Caco-2 (cell line): ENCODE data around the gene UBE2V1. TPM values are rescaled to one million over a fixed set of nuclear protein-coding genes. Genes with fewer than 3 reads are reported as not detected.

ENCODE experiments used
- BruUV-seq: library from RNA; stranded (reverse); fragments of 400-500 nt; replicated peaks from 2 replicates; lab custom pipeline; 2021; lab: Mats Ljungman, UMichigan
- CTCF ChIA-PET: fragments of 300-600 bp; sonication (Branson Sonifier 250); formaldehyde crosslinking; loops from one replicate; lab custom pipeline; 2022; ENCODE audit warnings: antibody characterized with exemption; lab: Charles Lee
- POLR2A ChIA-PET: fragments of 300-600 bp; sonication (Branson Sonifier 250); formaldehyde crosslinking; loops from one replicate; lab custom pipeline; 2022; ENCODE audit warnings: antibody characterized with exemption; lab: Charles Lee
- DNase-seq, 2 experiments: peaks; one replicate each; pipeline versions ENCODE4 v3.0.0 to v3.0.0-alpha.2; 2020 to 2022
- H3K27me3 ChIP-seq: replicated peaks from 2 replicates; pipeline ENCODE4 v1.6.0; 2011; ENCODE audit warnings: low read length; ENCODE audit not compliant: control insufficient read depth, insufficient read depth
- H3K36me3 ChIP-seq: 2 replicates; pipeline ENCODE4 v1.5.1; 2011; ENCODE audit warnings: low read length; ENCODE audit not compliant: control insufficient read depth, insufficient read depth
- H3K4me1 ChIP-seq: fragments of 250-450 bp; sonication (Bioruptor Pico); 2 replicates; pipeline ENCODE4 v1.5.1; 2020; ENCODE audit warnings: mild to moderate bottlenecking
- H3K4me3 ChIP-seq: 2 replicates; pipeline ENCODE4 v1.5.1; 2011; ENCODE audit warnings: low read depth, mild to moderate bottlenecking, control low read depth, low read length
- H3K9me3 ChIP-seq: fragments of 250-450 bp; sonication (Bioruptor Pico); 2 replicates; pipeline ENCODE4 v1.5.1; 2020; ENCODE audit warnings: mild to moderate bottlenecking, moderate library complexity
- H3K27ac Mint-ChIP-seq: one replicate; pipeline ENCODE4 v1.8.0; 2022; ENCODE audit warnings: mixed read lengths; ENCODE audit not compliant: unreplicated experiment
- H3K27me3 Mint-ChIP-seq: one replicate; pipeline ENCODE4 v1.8.0; 2022; ENCODE audit warnings: mixed read lengths; ENCODE audit not compliant: insufficient read depth, unreplicated experiment
- H3K36me3 Mint-ChIP-seq: one replicate; pipeline ENCODE4 v1.8.0; 2022; ENCODE audit warnings: mild to moderate bottlenecking, mixed read lengths; ENCODE audit not compliant: insufficient read depth, unreplicated experiment
- H3K4me1 Mint-ChIP-seq: one replicate; pipeline ENCODE4 v1.8.0; 2022; ENCODE audit warnings: low read depth, mixed read lengths; ENCODE audit not compliant: unreplicated experiment
- H3K4me3 Mint-ChIP-seq: one replicate; pipeline ENCODE4 v1.8.0; 2022; ENCODE audit warnings: mild to moderate bottlenecking, moderate library complexity, mixed read lengths; ENCODE audit not compliant: unreplicated experiment
- H3K9me3 Mint-ChIP-seq: one replicate; pipeline ENCODE4 v1.8.0; 2022; ENCODE audit warnings: mixed read lengths; ENCODE audit not compliant: unreplicated experiment
- CTCF ChIP-seq, 2 experiments: fragments of 200-600 bp in 1 of 2; IDR thresholded peaks; 1 replicate in 1 of 2; 2 replicates in 1 of 2; pipeline versions ENCODE4 v1.5.1 to v1.8.0; 2011 to 2022; ENCODE audit warnings: antibody characterized with exemption in 1 of 2, control low read depth in 1 of 2, inconsistent platforms in 1 of 2, low read depth in 1 of 2, low read length in 1 of 2, mild to moderate bottlenecking in 1 of 2, moderate library complexity in 1 of 2; ENCODE audit not compliant: insufficient read depth in 1 of 2, severe bottlenecking in 1 of 2, unreplicated experiment in 1 of 2
- intact Hi-C: fragments of 100-400 bp; cut with micrococcal nuclease; formaldehyde crosslinking; loops from one replicate; pipeline ENCODE4 v1.10.0; 2022; ENCODE audit not compliant: unreplicated experiment
- total RNA-seq: library from RNA; stranded (reverse); gene quantifications from 2 replicates; pipeline ENCODE4 v1.2.3, GENCODE V29; 2022

UBE2V1 gene
- total RNA-seq, 1 experiment from 2014 or later, result 485 TPM

- CTCF ChIA-PET, result interaction anchor here (0.9 to 10.7 kb wide), 2 partner anchors 94 kb away, joined by 3 to 433 read pairs; partner anchors contain the start of gene SNAI1
- no peak for DNase-seq
- Histone ChIP-seq H3K36me3 (no peaks in the 10 kb centered on the region), H3K4me1 (peaks cover 24% of the 10 kb centered on the region), H3K9me3 (no peaks in the 10 kb centered on the region), H3K4me3 (no peak overlapping the region), H3K27me3 (no peaks in the 10 kb centered on the region)
- Mint-ChIP-seq H3K36me3 (peaks cover 20% of the 10 kb centered on the region), H3K27ac (no peak overlapping the region), H3K4me1 (peaks cover 17% of the 10 kb centered on the region), H3K27me3 (no peaks in the 10 kb centered on the region), H3K9me3 (no peaks in the 10 kb centered on the region), H3K4me3 (no peak overlapping the region)
- no TSS peak for BruUV-seq
- intact Hi-C loops, result no loop called here
- TF ChIP-seq CTCF (IDR thresholded peaks at IDR 0.05; ENCODE audit: insufficient read depth in 1 of 2, low read depth in 1 of 2, low read length in 1 of 2, severe bottlenecking in 1 of 2, unreplicated experiment in 1 of 2), result no peak
- POLR2A ChIA-PET, result no interaction called here
Measured at GRCh38 chr20:50073500-50073899, 39.5 kb downstream of the UBE2V1 start.

- ChIA-PET CTCF (interaction anchor here (0.6 to 10.7 kb wide), 66 partner anchors 9 to 466 kb away, joined by 3 to 433 read pairs (median 5); partner anchors contain the start of genes RNF114, SNAI1 and UBE2V1), POLR2A (interaction anchor here (0.6 to 1.5 kb wide), 11 partner anchors 45 to 135 kb away, joined by 3 to 22 read pairs (median 4); partner anchors contain the start of genes PEDS1, RNF114 and SNAI1)
- no peaks in the 10 kb centered on the region for H3K9me3 Mint-ChIP-seq
- peaks cover 10% of the 10 kb centered on the region for H3K36me3 Mint-ChIP-seq
- peak; percentile 100 for TF ChIP-seq CTCF (IDR thresholded peaks at IDR 0.05; ENCODE audit: insufficient read depth in 1 of 2, low read depth in 1 of 2, low read length in 1 of 2, severe bottlenecking in 1 of 2, unreplicated experiment in 1 of 2)
- H3K27me3 Mint-ChIP-seq, result no peaks in the 10 kb centered on the region
- Histone ChIP-seq H3K4me3 (peak overlapping the region; percentile 50), H3K36me3 (no peaks in the 10 kb centered on the region), H3K4me1 (peaks cover 13% of the 10 kb centered on the region), H3K9me3 (no peaks in the 10 kb centered on the region), H3K27me3 (no peaks in the 10 kb centered on the region)
- no TSS peak for BruUV-seq
- H3K4me1 Mint-ChIP-seq, result peaks cover 9% of the 10 kb centered on the region
- DNase-seq, result peak; percentile 94 to 100
- peak overlapping the region; percentile 20 for H3K27ac Mint-ChIP-seq
- intact Hi-C loops, result loop anchor here (1.0 to 2.0 kb wide), 4 partner anchors 59 to 98 kb away; no protein-coding TSS in a partner anchor
- H3K4me3 Mint-ChIP-seq, result peak overlapping the region; percentile 77
Measured at GRCh38 chr20:50071039-50071888, 41.7 kb downstream of the UBE2V1 start.

- BruUV-seq, result no TSS peak
- Mint-ChIP-seq H3K9me3 (no peaks in the 10 kb centered on the region), H3K36me3 (peaks cover 1% of the 10 kb centered on the region), H3K27me3 (no peaks in the 10 kb centered on the region), H3K27ac (no peak overlapping the region), H3K4me1 (peaks cover 2% of the 10 kb centered on the region), H3K4me3 (peak overlapping the region; percentile 77)
- Histone ChIP-seq H3K27me3 (no peaks in the 10 kb centered on the region), H3K36me3 (no peaks in the 10 kb centered on the region), H3K4me1 (peaks cover 4% of the 10 kb centered on the region; the same call in 1 of the 2 replicates), H3K4me3 (no peak overlapping the region), H3K9me3 (no peaks in the 10 kb centered on the region)
- peak; percentile 64 to 73 for DNase-seq
- intact Hi-C loops, result loop anchor here (2.0 kb wide), 1 partner anchor 98 kb away; no protein-coding TSS in a partner anchor
- POLR2A ChIA-PET, result interaction anchor here (1.4 to 1.5 kb wide), 2 partner anchors 54 to 90 kb away, joined by 5 to 6 read pairs; no protein-coding TSS in a partner anchor
- peak; percentile 23 for TF ChIP-seq CTCF (IDR thresholded peaks at IDR 0.05; ENCODE audit: insufficient read depth in 1 of 2, low read depth in 1 of 2, low read length in 1 of 2, severe bottlenecking in 1 of 2, unreplicated experiment in 1 of 2)
- CTCF ChIA-PET, result interaction anchor here (1.1 to 10.7 kb wide), 10 partner anchors 9 to 154 kb away, joined by 3 to 433 read pairs (median 12); partner anchors contain the start of gene SNAI1
Measured at GRCh38 chr20:50070361-50070760, 42.6 kb downstream of the UBE2V1 start.
